ENCODE data around the gene ADAMTS8.

DNA sequence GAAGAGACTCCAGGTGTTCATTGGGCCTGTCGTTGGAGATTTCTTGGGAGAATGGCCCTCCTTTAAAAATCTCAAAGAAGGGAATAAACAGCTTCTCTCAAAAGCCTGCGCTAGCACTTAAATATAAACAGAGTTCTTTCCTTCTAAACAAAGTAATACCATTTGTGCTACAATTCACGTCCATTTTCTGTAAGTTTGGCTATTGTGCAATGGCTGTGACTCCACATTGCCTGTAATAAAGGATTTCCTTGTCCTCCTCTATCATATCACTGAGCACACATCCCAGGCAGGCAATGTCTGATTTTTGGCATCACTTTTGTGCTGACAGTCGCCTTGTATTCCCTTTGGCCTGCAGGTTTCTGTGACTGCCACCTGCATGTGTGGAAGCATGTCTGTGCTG, 4.9 kb upstream of the ADAMTS8 start:
- TF ChIP-seq, protein P1, sequence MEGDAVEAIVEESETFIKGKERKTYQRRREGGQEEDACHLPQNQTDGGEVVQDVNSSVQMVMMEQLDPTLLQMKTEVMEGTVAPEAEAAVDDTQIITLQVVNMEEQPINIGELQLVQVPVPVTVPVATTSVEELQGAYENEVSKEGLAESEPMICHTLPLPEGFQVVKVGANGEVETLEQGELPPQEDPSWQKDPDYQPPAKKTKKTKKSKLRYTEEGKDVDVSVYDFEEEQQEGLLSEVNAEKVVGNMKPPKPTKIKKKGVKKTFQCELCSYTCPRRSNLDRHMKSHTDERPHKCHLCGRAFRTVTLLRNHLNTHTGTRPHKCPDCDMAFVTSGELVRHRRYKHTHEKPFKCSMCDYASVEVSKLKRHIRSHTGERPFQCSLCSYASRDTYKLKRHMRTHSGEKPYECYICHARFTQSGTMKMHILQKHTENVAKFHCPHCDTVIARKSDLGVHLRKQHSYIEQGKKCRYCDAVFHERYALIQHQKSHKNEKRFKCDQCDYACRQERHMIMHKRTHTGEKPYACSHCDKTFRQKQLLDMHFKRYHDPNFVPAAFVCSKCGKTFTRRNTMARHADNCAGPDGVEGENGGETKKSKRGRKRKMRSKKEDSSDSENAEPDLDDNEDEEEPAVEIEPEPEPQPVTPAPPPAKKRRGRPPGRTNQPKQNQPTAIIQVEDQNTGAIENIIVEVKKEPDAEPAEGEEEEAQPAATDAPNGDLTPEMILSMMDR (optimal IDR thresholded peaks at IDR 0.05 in 1 of 3, IDR thresholded peaks at IDR 0.05 in 1 of 3, conservative IDR thresholded peaks at IDR 0.05 in 1 of 3; ENCODE audit: extremely low read depth in 1 of 3, insufficient read depth in 2 of 3, low read length in 3 of 3): no peak
- TF ChIP-seq EZH2 (IDR thresholded peaks at IDR 0.05; ENCODE audit: low read length): no peak
